HT1080 (cell line): Measurements from ENCODE around the gene MMP20. TPM values are rescaled to one million over a fixed set of nuclear protein-coding genes. Genes with fewer than 3 reads are reported as not detected.
A peak's percentile ranks its signal among the peaks of the same experiment; 100 is the strongest.

Experiments
- DNase-seq: peaks from one replicate; pipeline ENCODE4 v3.0.0-alpha.2; 2015; ENCODE audit warnings: low read depth
- total RNA-seq: library from RNA; depleted of rRNA; stranded (reverse); fragments of >200 nt; shearing (Covaris generic); gene quantifications from 2 replicates; pipeline ENCODE4 v1.2.3, GENCODE V29; 2014

Gene MMP20
- total RNA-seq, 1 experiment from 2014 or later = not detected

- DNase-seq = no peak
These were observed 1.1 kb downstream of the MMP20 start for GRCh38 chr11:102623998-102624397.

- no peak for DNase-seq
These were observed 2.0 kb downstream of the MMP20 start for GRCh38 chr11:102623128-102623527.

GRCh38 chr11:102622258-102622657 is 2.9 kb downstream of the MMP20 start:
- no peak for DNase-seq

GRCh38 chr11:102620818-102621561 is 4.1 kb downstream of the MMP20 start:
- DNase-seq = peak; percentile 46

GRCh38 chr11:102620179-102620578 is 5.0 kb downstream of the MMP20 start:
- DNase-seq = no peak

- DNase-seq = no peak
These were observed 7.6 kb downstream of the MMP20 start for GRCh38 chr11:102617466-102618008.

- no peak for DNase-seq
These were observed 9.2 kb downstream of the MMP20 start for GRCh38 chr11:102615894-102616432.

- DNase-seq = peak; percentile 68
These were observed 9.8 kb downstream of the MMP20 start for GRCh38 chr11:102615077-102615893.

- no peak for DNase-seq
These were observed 10.6 kb downstream of the MMP20 start for GRCh38 chr11:102614485-102614884.

GRCh38 chr11:102614031-102614430 is 11.1 kb downstream of the MMP20 start:
- no peak for DNase-seq

- no peak for DNase-seq
These were observed 11.7 kb downstream of the MMP20 start for GRCh38 chr11:102613450-102613849.

GRCh38 chr11:102611291-102611690 is 13.8 kb downstream of the MMP20 start:
- no peak for DNase-seq

GRCh38 chr11:102610200-102610599 is 14.9 kb downstream of the MMP20 start:
- DNase-seq = no peak

GRCh38 chr11:102608699-102609098 is 16.4 kb downstream of the MMP20 start:
- no peak for DNase-seq

- DNase-seq = no peak
These were observed 20.3 kb downstream of the MMP20 start for GRCh38 chr11:102604875-102605274.

- DNase-seq = no peak
These were observed 21.1 kb downstream of the MMP20 start for GRCh38 chr11:102604011-102604410.

GRCh38 chr11:102603576-102603975 is 21.6 kb downstream of the MMP20 start:
- DNase-seq = no peak

GRCh38 chr11:102603091-102603490 is 22.0 kb downstream of the MMP20 start:
- peak; percentile 91 for DNase-seq

- no peak for DNase-seq
These were observed 24.5 kb downstream of the MMP20 start for GRCh38 chr11:102600666-102601065.

GRCh38 chr11:102599642-102600261 is 25.4 kb downstream of the MMP20 start:
- DNase-seq = peak; percentile 97

- no peak for DNase-seq
These were observed 26.9 kb downstream of the MMP20 start for GRCh38 chr11:102598272-102598671.

- no peak for DNase-seq
These were observed 28.6 kb downstream of the MMP20 start for GRCh38 chr11:102596578-102596977.
